HG03045 (cell line): ENCODE measurements around the gene ALDOC.
"Not testable (repeated sequence)": the region's sequence is repeated elsewhere in the genome, so short reads cannot be mapped to it uniquely, and the experiment has no call there.

Experiments used
- ATAC-seq: cut with Tn5 transposase; IDR thresholded peaks from one replicate; pipeline ENCODE4 v1.9.1; 2021; ENCODE audit warnings: mild to moderate bottlenecking, moderate library complexity; ENCODE audit not compliant: unreplicated experiment

ALDOC gene

GRCh38 chr17:28584434-28584833, 7.7 kb upstream of the ALDOC start:
- no peak for ATAC-seq

GRCh38 chr17:28582513-28582912, 5.8 kb upstream of the ALDOC start:
- no peak for ATAC-seq

- no peak for ATAC-seq
Measured at GRCh38 chr17:28580959-28581358, 4.3 kb upstream of the ALDOC start.

- no peak for ATAC-seq
Measured at GRCh38 chr17:28579526-28579925, 2.8 kb upstream of the ALDOC start.

- ATAC-seq, result no peak
Measured at GRCh38 chr17:28578246-28579195, 1.8 kb upstream of the ALDOC start.

GRCh38 chr17:28577466-28577824, 750 bp upstream of the ALDOC start:
- ATAC-seq, result no peak

GRCh38 chr17:28576016-28576415, 679 bp downstream of the ALDOC start:
- ATAC-seq, result not testable (repeated sequence)

GRCh38 chr17:28575126-28575795, 1.4 kb downstream of the ALDOC start:
- ATAC-seq, result no peak

- ATAC-seq, result no peak
Measured at GRCh38 chr17:28574526-28574925, 2.2 kb downstream of the ALDOC start.

- no peak for ATAC-seq
Measured at GRCh38 chr17:28573966-28574480, 2.7 kb downstream of the ALDOC start.

GRCh38 chr17:28573521-28573920, 3.2 kb downstream of the ALDOC start:
- no peak for ATAC-seq

- no peak for ATAC-seq
Measured at GRCh38 chr17:28573040-28573380, 3.7 kb downstream of the ALDOC start.

- ATAC-seq, result no peak
Measured at GRCh38 chr17:28572259-28573039, 4.2 kb downstream of the ALDOC start.

- peak; percentile 90 for ATAC-seq
Measured at GRCh38 chr17:28571361-28572122, 5.2 kb downstream of the ALDOC start, which contains the start of gene PIGS. TSS of gene PIGS (minus strand) at chr17:28571524. CDS start at chr17:28571496, 28 bp downstream.

GRCh38 chr17:28570716-28571360, 5.9 kb downstream of the ALDOC start:
- peak; percentile 22 for ATAC-seq

- no peak for ATAC-seq
Measured at GRCh38 chr17:28569446-28569845, 7.2 kb downstream of the ALDOC start.

- no peak for ATAC-seq
Measured at GRCh38 chr17:28567604-28568003, 9.1 kb downstream of the ALDOC start.

GRCh38 chr17:28563475-28563874, 13.2 kb downstream of the ALDOC start:
- ATAC-seq, result no peak

- no peak for ATAC-seq
Measured at GRCh38 chr17:28555022-28555421, 21.7 kb downstream of the ALDOC start.

GRCh38 chr17:28554565-28554964, 22.1 kb downstream of the ALDOC start:
- ATAC-seq, result no peak
